ENCODE data around the gene NECAP2. TPM values are rescaled to one million over a fixed set of nuclear protein-coding genes. Genes with fewer than 3 reads are reported as not detected.

Gene NECAP2
- total RNA-seq, 1 donor from 2014 or later = 135 TPM

DNA sequence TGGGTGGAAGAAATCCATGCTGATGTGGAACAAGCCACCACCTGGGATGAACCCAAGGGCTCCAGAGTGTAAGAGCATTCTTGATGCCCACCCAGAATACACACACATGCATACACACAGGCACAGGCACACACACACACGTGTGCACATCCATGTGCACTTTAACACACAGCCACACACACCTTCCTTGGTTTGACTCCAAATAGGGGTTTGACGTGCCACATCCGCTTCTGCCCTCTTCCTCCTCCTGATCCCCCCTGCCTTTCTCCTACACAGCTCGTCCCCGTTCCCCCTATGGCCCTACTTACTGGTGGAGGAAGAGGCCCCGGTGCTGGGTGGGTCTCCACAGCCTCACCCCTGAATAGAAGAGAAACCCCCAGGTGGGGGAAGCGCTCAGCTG is 19.3 kb upstream of the NECAP2 start:
- Histone ChIP-seq H3K27me3 (ENCODE audit: control insufficient read depth, insufficient read depth, low read length) (peaks cover 6% of the 10 kb centered on the region), H3K4me3 (ENCODE audit: low read depth, low read length) (no peak overlapping the region), H3K36me3 (ENCODE audit: control insufficient read depth, insufficient read depth, low read length) (no peaks in the 10 kb centered on the region)
- no peak for DNase-seq (ENCODE audit: low read depth)
- TF ChIP-seq, protein P1, sequence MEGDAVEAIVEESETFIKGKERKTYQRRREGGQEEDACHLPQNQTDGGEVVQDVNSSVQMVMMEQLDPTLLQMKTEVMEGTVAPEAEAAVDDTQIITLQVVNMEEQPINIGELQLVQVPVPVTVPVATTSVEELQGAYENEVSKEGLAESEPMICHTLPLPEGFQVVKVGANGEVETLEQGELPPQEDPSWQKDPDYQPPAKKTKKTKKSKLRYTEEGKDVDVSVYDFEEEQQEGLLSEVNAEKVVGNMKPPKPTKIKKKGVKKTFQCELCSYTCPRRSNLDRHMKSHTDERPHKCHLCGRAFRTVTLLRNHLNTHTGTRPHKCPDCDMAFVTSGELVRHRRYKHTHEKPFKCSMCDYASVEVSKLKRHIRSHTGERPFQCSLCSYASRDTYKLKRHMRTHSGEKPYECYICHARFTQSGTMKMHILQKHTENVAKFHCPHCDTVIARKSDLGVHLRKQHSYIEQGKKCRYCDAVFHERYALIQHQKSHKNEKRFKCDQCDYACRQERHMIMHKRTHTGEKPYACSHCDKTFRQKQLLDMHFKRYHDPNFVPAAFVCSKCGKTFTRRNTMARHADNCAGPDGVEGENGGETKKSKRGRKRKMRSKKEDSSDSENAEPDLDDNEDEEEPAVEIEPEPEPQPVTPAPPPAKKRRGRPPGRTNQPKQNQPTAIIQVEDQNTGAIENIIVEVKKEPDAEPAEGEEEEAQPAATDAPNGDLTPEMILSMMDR (IDR thresholded peaks at IDR 0.05; ENCODE audit: insufficient read depth, low read length, poor library complexity, severe bottlenecking) = no peak

DNA sequence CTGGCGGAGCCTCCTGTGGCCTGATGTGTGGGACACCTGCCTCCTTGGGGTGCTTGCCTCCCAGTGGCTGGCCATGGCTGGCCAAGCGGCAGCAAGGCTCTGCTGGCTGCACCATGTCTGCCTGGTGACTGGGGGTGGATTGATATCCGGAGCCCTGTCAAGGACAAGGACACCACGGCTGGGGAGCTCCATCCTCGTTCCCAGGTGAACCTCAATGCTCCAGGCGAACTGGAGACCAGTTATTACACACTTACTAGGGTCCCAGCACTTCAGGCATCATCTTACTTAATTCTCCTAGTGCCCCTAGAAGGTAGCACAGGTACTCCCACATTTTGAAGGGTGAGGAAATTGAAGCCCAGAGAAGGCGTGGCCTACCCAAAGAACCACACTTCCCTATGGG is 18.5 kb upstream of the NECAP2 start:
- TF ChIP-seq, protein P1 (IDR thresholded peaks at IDR 0.05; ENCODE audit: insufficient read depth, low read length, poor library complexity, severe bottlenecking) = no peak
- Histone ChIP-seq H3K27me3 (ENCODE audit: control insufficient read depth, insufficient read depth, low read length) (peaks cover 6% of the 10 kb centered on the region), H3K4me3 (ENCODE audit: low read depth, low read length) (no peak overlapping the region), H3K36me3 (ENCODE audit: control insufficient read depth, insufficient read depth, low read length) (no peaks in the 10 kb centered on the region)
- no peak for DNase-seq (ENCODE audit: low read depth)

DNA sequence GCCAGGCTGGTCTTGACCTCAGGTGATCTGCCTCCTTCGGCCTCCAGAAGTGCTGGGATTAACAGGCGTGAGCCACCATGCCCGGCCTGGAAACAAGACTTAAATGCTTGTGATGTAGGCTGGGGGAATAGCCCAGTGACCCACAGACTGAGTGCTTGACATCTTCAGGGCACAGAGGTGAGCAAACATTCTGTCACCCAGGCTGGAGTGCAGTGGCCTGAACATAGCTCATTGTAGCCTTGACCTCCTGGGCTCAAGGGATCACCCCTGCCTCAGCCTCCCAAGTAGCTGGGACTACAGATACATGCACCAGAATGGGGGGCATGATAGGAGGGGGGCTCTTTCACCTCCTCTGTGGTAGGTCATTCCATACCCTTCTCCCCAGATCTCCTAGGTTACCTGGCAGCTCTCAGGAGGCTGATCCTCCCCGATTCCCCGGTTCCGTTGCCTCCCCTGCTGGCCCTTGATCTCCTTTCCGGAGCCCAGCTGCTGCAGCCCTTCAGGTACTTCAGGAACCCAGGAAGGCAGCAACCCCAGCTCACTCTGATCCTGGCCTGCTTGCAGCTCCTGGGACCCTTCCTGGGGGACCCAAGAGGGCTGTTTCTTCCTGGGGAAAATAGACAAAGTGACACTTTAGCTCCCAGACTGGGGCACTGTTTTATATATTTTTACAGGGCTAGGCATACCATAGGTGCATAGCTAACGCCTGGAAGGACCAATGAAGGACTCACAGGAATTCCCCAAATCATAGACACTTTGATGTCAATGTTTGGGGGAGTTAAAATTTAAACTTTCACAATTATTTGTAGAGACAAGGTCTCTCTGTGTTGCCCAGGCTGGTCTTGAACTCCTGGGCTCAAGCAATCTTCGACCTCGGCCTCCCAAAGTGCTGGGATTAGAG is 15.1 kb upstream of the NECAP2 start:
- TF ChIP-seq, protein P1 (IDR thresholded peaks at IDR 0.05; ENCODE audit: insufficient read depth, low read length, poor library complexity, severe bottlenecking) = no peak
- Histone ChIP-seq H3K36me3 (ENCODE audit: control insufficient read depth, insufficient read depth, low read length) (no peaks in the 10 kb centered on the region), H3K27me3 (ENCODE audit: control insufficient read depth, insufficient read depth, low read length) (peaks cover 3% of the 10 kb centered on the region), H3K4me3 (ENCODE audit: low read depth, low read length) (no peak overlapping the region)
- DNase-seq (ENCODE audit: low read depth) = no peak

DNA sequence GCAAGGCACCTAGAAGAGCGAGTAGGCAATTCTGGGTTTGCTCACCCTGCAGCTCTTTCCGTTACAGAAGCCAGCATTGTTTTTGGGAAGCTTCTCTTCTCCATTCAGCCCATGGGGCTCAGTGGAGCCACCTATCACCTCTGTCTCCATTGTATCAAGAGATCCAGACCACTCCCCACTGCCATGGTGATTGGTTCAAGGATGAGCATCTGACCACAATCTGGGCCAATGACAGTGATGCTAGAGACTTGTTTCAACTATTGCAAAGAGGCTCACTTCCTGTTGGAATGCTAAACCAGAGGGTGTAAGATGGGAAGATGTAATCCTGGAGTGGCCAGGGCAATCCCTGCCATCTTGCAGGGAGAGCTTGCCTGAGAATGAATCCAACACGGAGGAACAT is 9.9 kb upstream of the NECAP2 start:
- Histone ChIP-seq H3K27me3 (ENCODE audit: control insufficient read depth, insufficient read depth, low read length) (no peaks in the 10 kb centered on the region), H3K36me3 (ENCODE audit: control insufficient read depth, insufficient read depth, low read length) (no peaks in the 10 kb centered on the region), H3K4me3 (ENCODE audit: low read depth, low read length) (no peak overlapping the region)
- no peak for DNase-seq (ENCODE audit: low read depth)
- TF ChIP-seq, protein P1 (IDR thresholded peaks at IDR 0.05; ENCODE audit: insufficient read depth, low read length, poor library complexity, severe bottlenecking) = no peak

DNA sequence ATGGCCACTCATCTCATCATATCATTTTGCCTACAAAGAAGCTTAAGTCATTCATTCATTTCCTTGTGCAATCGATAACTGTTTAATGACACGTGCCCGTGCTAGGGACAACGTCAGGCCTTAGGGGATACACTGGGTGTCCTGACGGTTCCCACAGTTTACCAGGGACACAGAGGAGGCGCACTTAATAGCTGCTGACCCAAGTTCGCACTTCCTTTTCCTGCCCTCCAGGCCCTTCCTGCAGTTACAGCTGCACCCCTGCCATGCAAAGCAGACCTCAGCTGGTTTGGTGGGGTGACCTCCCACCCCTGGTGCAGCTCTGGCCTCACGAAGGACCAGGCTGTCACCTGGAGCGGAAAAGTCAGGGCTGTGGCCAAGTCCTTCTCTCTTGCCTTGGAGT is 7.5 kb upstream of the NECAP2 start:
- H3K36me3 ChIP-seq (ENCODE audit: control insufficient read depth, insufficient read depth, low read length) = no peaks in the 10 kb centered on the region
- no peaks in the 10 kb centered on the region for H3K27me3 ChIP-seq (ENCODE audit: control insufficient read depth, insufficient read depth, low read length)
- TF ChIP-seq, protein P1 (IDR thresholded peaks at IDR 0.05; ENCODE audit: insufficient read depth, low read length, poor library complexity, severe bottlenecking) = no peak
- no peak for DNase-seq (ENCODE audit: low read depth)
- H3K4me3 ChIP-seq (ENCODE audit: low read depth, low read length) = no peak overlapping the region

DNA sequence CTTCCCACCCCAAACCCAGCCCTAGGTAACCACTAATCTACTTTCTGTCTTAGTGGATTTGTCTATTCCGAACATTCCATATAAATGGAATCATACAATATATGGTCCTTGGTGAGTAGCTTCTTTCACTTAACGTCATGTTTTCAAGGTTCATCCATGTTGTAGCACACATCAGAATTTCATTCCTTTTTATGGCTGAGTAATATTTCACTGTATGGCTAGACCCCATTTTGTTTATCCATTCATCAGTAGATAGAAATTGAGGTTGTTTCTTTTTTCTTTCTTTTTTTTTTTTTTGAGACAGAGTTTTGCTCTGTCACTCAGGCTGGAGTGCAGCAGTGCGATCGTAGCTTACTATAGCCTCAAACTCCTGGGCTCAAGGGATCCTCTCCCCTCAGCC is 6.5 kb upstream of the NECAP2 start:
- DNase-seq (ENCODE audit: low read depth) = no peak
- no peaks in the 10 kb centered on the region for H3K36me3 ChIP-seq (ENCODE audit: control insufficient read depth, insufficient read depth, low read length)
- no peaks in the 10 kb centered on the region for H3K27me3 ChIP-seq (ENCODE audit: control insufficient read depth, insufficient read depth, low read length)
- TF ChIP-seq, protein P1 (IDR thresholded peaks at IDR 0.05; ENCODE audit: insufficient read depth, low read length, poor library complexity, severe bottlenecking) = no peak
- H3K4me3 ChIP-seq (ENCODE audit: low read depth, low read length) = no peak overlapping the region

Measured in kidney epithelial cell (primary cell).